ENCODE results near the gene PARN. TPM values are rescaled to one million over a fixed set of nuclear protein-coding genes. Genes with fewer than 3 reads are reported as not detected.

PARN gene
- total RNA-seq, 1 experiment from 2014 or later: 42.5 TPM

DNA sequence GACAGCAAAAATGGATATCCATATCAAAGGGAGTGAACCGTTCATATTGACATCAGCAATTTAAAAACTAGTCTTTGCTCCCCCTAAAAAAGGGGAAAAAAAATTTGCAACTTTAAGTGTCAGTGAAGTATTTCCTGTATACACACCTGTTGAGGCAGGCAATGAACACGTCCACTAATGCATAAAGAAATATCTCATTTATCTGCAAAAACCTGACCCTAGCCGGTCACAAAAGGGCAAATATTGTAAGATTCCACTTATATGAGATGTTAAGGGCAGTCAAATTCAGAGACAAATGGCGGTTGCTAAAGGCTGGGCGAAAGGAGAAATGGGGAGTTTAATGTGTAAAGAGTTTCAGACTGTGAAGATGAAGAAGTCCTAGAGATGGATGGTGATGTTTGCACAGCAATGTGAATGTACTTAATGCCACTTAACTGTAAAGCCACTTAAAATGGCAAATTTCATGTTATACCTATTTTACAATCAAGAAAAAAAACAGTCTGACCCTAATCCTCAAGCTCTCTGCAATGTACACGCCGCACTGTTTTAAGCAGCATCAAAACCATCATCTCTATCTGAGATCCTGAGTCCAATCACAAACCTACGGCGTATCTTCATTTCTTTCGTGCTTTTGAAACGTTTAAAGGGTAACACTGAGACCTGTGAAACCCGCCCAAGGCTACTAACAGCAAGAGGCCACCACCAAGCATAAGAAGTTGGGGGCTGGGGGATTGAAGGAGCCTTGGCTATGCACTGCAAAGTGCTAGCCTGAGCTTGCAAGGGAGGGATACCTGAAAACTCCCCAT is 1.1 kb downstream of the PARN start:
- ChIA-PET RAD21 (ENCODE audit: low non-redundant PET in 1 of 2, low total read pairs in 2 of 2, uncharacterized antibody in 2 of 2, unreplicated experiment in 2 of 2) (no interaction called here), POLR2A (no interaction called here), CTCF (no interaction called here)
- ATAC-seq (no peak), DNase-seq (ENCODE audit: low read depth, low spot score) (no peak)
- 0 out of 2 replicates have a peak, but pooled peaks have one; percentile 21 for TF ChIP-seq SIN3A (IDR thresholded peaks at IDR 0.05; ENCODE audit: low read depth)
- TF ChIP-seq, protein P1, sequence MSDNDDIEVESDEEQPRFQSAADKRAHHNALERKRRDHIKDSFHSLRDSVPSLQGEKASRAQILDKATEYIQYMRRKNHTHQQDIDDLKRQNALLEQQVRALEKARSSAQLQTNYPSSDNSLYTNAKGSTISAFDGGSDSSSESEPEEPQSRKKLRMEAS (IDR thresholded peaks at IDR 0.05): no peak
- no peaks in the 10 kb centered on the region for H4K20me1 ChIP-seq (ENCODE audit: insufficient read depth)
- no peaks in the 10 kb centered on the region for H3K27me3 ChIP-seq (ENCODE audit: insufficient read depth, low read length)
- no peak overlapping the region for H2AFZ ChIP-seq (ENCODE audit: low read depth, low read length, poor library complexity, severe bottlenecking)
- H3K4me2 ChIP-seq (ENCODE audit: low read length): peak overlapping the region; percentile 83
- H3K36me3 ChIP-seq (ENCODE audit: control insufficient read depth in 1 of 2, insufficient read depth in 2 of 2, low read length in 2 of 2): peaks cover 13 to 33% of the 10 kb centered on the region in 2 experiments; a peak in 3 of 4 replicates
- no peaks in the 10 kb centered on the region for H3K9me2 ChIP-seq (ENCODE audit: insufficient read depth)
- peaks cover 33% of the 10 kb centered on the region for H3K79me2 ChIP-seq (ENCODE audit: insufficient read depth, low read length)
- intact Hi-C loops (cut with micrococcal nuclease): no loop called here
- peaks cover 22 to 31% of the 10 kb centered on the region in 2 experiments for H3K4me1 ChIP-seq (ENCODE audit: control insufficient read depth in 1 of 2, insufficient read depth in 2 of 2, low read length in 2 of 2)
- H3K27ac ChIP-seq (ENCODE audit: low read depth, low read length): peak overlapping the region; percentile 89
- TSS peak; percentile 30 for BruUV-seq (replicated peaks)
- peak overlapping the region; percentile 76 to 92 for H3K4me3 ChIP-seq (replicated peaks in 1 of 2; ENCODE audit: low read depth in 1 of 2, low read length in 2 of 2)
- H3K9ac ChIP-seq (ENCODE audit: low read length): peak overlapping the region; percentile 94
- H3K9me3 ChIP-seq (ENCODE audit: control insufficient read depth in 1 of 2, insufficient read depth in 1 of 2, low read depth in 1 of 2, low read length in 2 of 2): no peaks in the 10 kb centered on the region

GRCh38 chr16:14627078-14627477 is 3.0 kb downstream of the PARN start:
- Histone ChIP-seq H3K9me2 (ENCODE audit: insufficient read depth) (no peaks in the 10 kb centered on the region), H3K36me3 (ENCODE audit: control insufficient read depth in 1 of 2, insufficient read depth in 2 of 2, low read length in 2 of 2) (peaks cover 19 to 38% of the 10 kb centered on the region in 2 experiments; a peak in 3 of 4 replicates), H3K9ac (ENCODE audit: low read length) (no peak overlapping the region), H3K27ac (ENCODE audit: low read depth, low read length) (no peak overlapping the region), H2AFZ (ENCODE audit: low read depth, low read length, poor library complexity, severe bottlenecking) (no peak overlapping the region), H3K79me2 (ENCODE audit: insufficient read depth, low read length) (peaks cover 21% of the 10 kb centered on the region), H3K9me3 (ENCODE audit: control insufficient read depth in 1 of 2, insufficient read depth in 1 of 2, low read depth in 1 of 2, low read length in 2 of 2) (no peaks in the 10 kb centered on the region), H3K4me2 (ENCODE audit: low read length) (no peak overlapping the region), H3K27me3 (ENCODE audit: insufficient read depth, low read length) (no peaks in the 10 kb centered on the region), H3K4me3 (replicated peaks in 1 of 2; ENCODE audit: low read depth in 1 of 2, low read length in 2 of 2) (no peak overlapping the region), H4K20me1 (ENCODE audit: insufficient read depth) (no peaks in the 10 kb centered on the region), H3K4me1 (ENCODE audit: control insufficient read depth in 1 of 2, insufficient read depth in 2 of 2, low read length in 2 of 2) (peaks cover 21 to 28% of the 10 kb centered on the region in 2 experiments)
- intact Hi-C loops (cut with micrococcal nuclease): no loop called here
- DNase-seq (ENCODE audit: low read depth, low spot score) (no peak), ATAC-seq (no peak)
- no peak for TF ChIP-seq ZBTB33 (IDR thresholded peaks at IDR 0.05; ENCODE audit: extremely low read depth, insufficient replicate concordance, low read length)
- ChIA-PET RAD21 (ENCODE audit: low non-redundant PET in 1 of 2, low total read pairs in 2 of 2, uncharacterized antibody in 2 of 2, unreplicated experiment in 2 of 2) (no interaction called here), CTCF (no interaction called here), POLR2A (no interaction called here)
- BruUV-seq (replicated peaks): no TSS peak
